ENCODE results near the gene DEPDC5.

The DEPDC5 gene

GRCh38 chr22:31841078-31841827 is 87.4 kb downstream of the DEPDC5 start:
- no peak overlapping the region for H3K4me3 ChIP-seq (ENCODE audit: low read length)
- TF ChIP-seq CTCF (conservative IDR thresholded peaks at IDR 0.05; ENCODE audit: low read depth, low read length), result no peak
- DNase-seq (ENCODE audit: low read depth), result no peak

DNA sequence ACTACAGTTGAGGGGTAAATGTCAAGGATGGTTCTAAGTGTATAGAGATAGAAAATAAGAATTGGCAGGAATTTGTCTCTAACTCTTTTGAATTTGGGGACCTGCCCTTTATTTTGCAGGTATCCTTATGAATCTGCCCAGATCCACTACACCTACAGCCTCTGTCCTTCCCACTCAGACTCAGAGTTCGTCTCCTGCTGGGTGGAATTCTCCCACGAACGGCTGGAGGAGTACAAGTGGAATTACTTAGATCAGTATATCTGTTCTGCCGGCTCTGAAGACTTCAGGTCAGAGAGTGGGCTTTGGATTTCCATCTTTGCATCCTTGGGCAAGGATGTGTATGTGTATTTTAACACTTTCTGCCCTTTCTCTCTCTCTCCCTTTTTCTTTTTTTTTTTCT is 89.7 kb downstream of the DEPDC5 start:
- no peak for TF ChIP-seq CTCF (conservative IDR thresholded peaks at IDR 0.05; ENCODE audit: low read depth, low read length)
- no peak for DNase-seq (ENCODE audit: low read depth)
- no peak overlapping the region for H3K4me3 ChIP-seq (ENCODE audit: low read length)

DNA sequence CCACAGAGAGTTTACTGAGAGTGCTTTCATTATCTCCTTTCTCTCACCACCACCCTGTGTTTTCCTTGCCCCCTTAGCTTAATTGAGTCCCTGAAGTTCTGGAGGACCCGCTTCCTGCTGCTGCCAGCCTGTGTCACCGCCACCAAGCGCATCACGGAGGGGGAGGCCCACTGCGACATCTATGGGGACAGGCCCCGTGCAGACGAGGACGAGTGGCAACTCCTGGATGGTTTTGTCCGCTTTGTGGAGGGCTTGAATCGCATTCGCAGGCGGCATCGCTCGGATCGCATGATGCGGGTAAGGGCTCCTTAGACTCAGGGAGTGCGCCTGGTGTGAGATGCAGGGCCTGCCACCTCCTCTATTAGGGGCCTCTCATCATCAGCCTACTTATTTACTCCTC is 91.1 kb downstream of the DEPDC5 start:
- DNase-seq (ENCODE audit: low read depth), result no peak
- no peak overlapping the region for H3K4me3 ChIP-seq (ENCODE audit: low read length)
- no peak for TF ChIP-seq CTCF (conservative IDR thresholded peaks at IDR 0.05; ENCODE audit: low read depth, low read length)

GRCh38 chr22:31846161-31847115 is 92.6 kb downstream of the DEPDC5 start:
- peak; percentile 32 for TF ChIP-seq CTCF (conservative IDR thresholded peaks at IDR 0.05; ENCODE audit: low read depth, low read length)
- no peak overlapping the region for H3K4me3 ChIP-seq (ENCODE audit: low read length)
- no peak for DNase-seq (ENCODE audit: low read depth)

DNA sequence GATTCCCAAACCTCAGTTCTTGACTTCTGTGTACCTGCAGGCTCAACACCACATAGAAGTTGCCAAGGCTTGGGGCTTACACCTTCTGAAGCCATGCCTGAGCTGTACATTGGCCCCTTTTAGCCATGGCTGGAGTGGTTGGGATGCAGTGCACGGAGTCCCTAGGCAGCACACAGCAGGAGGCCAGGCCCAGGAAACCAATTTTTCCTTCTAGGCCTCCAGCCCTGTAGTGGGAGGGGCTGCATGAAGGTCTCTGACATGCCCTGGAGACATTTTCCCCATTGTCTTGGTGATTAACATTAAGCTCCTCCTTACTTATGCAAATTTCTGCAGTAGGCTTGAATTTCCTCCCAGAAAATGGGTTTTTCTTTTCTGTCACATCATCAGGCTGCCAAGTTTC is 94.6 kb downstream of the DEPDC5 start:
- H3K4me3 ChIP-seq (ENCODE audit: low read length), result no peak overlapping the region
- no peak for TF ChIP-seq CTCF (conservative IDR thresholded peaks at IDR 0.05; ENCODE audit: low read depth, low read length)
- no peak for DNase-seq (ENCODE audit: low read depth)

DNA sequence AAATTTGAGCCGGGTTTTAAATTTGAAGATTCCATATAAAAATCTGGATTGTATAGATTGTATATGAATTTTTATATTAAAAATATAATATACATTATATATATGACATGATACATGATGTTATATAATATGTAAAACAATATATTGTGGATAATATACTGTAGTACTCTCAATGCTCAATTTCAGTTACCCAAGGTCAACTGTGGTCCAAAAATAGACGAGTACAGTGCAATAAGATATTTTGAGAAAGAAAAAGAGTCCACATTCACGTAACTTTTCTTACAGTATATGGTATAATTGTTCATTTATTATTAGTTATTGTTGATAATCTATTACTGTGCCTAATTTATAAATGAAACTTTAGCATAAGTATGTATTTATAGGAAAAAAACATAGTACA is 96.3 kb downstream of the DEPDC5 start:
- H3K4me3 ChIP-seq (ENCODE audit: low read length), result no peak overlapping the region
- no peak for DNase-seq (ENCODE audit: low read depth)
- TF ChIP-seq CTCF (conservative IDR thresholded peaks at IDR 0.05; ENCODE audit: low read depth, low read length), result no peak

Data from retinal pigment epithelial cell (primary cell).